Heart left ventricle (tissue), 16 donors: Measurements from ENCODE around the gene PLA2G6. TPM values are rescaled to one million over a fixed set of nuclear protein-coding genes. Genes with fewer than 3 reads are reported as not detected.
A peak's percentile ranks its signal among the peaks of the same experiment; 100 is the strongest.

Source experiments
- ATAC-seq, 4 donors: fragments of 200-7000 bp; cut with Tn5 transposase; one replicate each; pipeline ENCODE4 v1.9.1; 2020 to 2022; ENCODE audit warnings: moderate library complexity in 4 of 4, mild to moderate bottlenecking in 3 of 4, moderate number of reproducible peaks in 1 of 4
- DNase-seq, 5 donors: peaks; one replicate each; pipeline ENCODE4 v3.0.0-alpha.2; 2020
- H3K27ac ChIP-seq, 12 donors: fragments of 200-600 bp; sonication (generic) in 4 of 12; one replicate each; pipeline versions ENCODE4 v1.5.0 to v1.8.0; 2016 to 2022; ENCODE audit warnings: mild to moderate bottlenecking in 2 of 12
- H3K27me3 ChIP-seq, 9 donors: fragments of 200-600 bp; sonication (generic) in 2 of 9; one replicate each; pipeline versions ENCODE4 v1.5.1 to v1.8.0; 2016 to 2022; ENCODE audit warnings: mild to moderate bottlenecking in 3 of 9
- H3K36me3 ChIP-seq, 9 donors: fragments of 200-600 bp; sonication (generic) in 2 of 9; one replicate each; pipeline versions ENCODE4 v1.5.0 to v1.8.0; 2018 to 2022; ENCODE audit warnings: mild to moderate bottlenecking in 2 of 9
- H3K4me1 ChIP-seq, 12 donors: fragments of 200-600 bp; sonication (generic) in 4 of 12; one replicate each; pipeline versions ENCODE4 v1.5.0 to v1.8.0; 2016 to 2022; ENCODE audit warnings: mild to moderate bottlenecking in 3 of 12
- H3K4me3 ChIP-seq, 12 donors: fragments of 200-600 bp; sonication (generic) in 4 of 12; one replicate each; pipeline versions ENCODE4 v1.5.0 to v1.8.0; 2017 to 2022; ENCODE audit warnings: mild to moderate bottlenecking in 9 of 12, moderate library complexity in 4 of 12
- H3K9me3 ChIP-seq, 12 donors: fragments of 200-600 bp; sonication (generic) in 4 of 12; one replicate each; pipeline versions ENCODE4 v1.5.0 to v1.8.0; 2016 to 2022; ENCODE audit warnings: mild to moderate bottlenecking in 1 of 12
- POLR2A ChIP-seq, 2 donors: fragments of 450-650 bp; IDR thresholded peaks; one replicate each; pipeline ENCODE4 v1.6.1; 2017; ENCODE audit warnings: antibody characterized with exemption in 2 of 2, mild to moderate bottlenecking in 2 of 2, moderate library complexity in 2 of 2
- WGBS, 4 donors: extraction: QIAGEN DNeasy Blood & Tissue Kit in 2 of 4; methylation state at CpG; one replicate each; pipeline versions ENCODE4 v1.1.5 to v1.1.7; 2013 to 2018; 5-methylcytosine and 5-hydroxymethylcytosine counted together
- intact Hi-C, 10 donors: fragments of 100-400 bp; cut with DNase I; formaldehyde crosslinking; loops; one replicate each; pipeline versions ENCODE4 v1.11.1 to v1.14.2; 2022
- polyA plus RNA-seq, 2 donors: library from polyadenylated mRNA; stranded (reverse); fragments of 200-250 nt; gene quantifications; one replicate each; pipeline ENCODE4 v1.2.3, GENCODE V29; 2013
- total RNA-seq, 9 donors: library from RNA; depleted of rRNA in 2 of 9; stranded (reverse); fragments of >200 nt in 2 of 9; fragmentation: NEBNext Ultra II Directional in 3 of 9; extraction: Animal tissue kit (Norgen Biotek cat#: 25700) in 3 of 9; gene quantifications; one replicate each; pipeline versions ENCODE4 v1.1.0 to v1.2.4, GENCODE V29; 2016 to 2023
- TF ChIP-seq, protein P1 (sequence below), 12 donors: fragments of 200-600 bp; sonication (generic) in 4 of 12; IDR thresholded peaks; one replicate each; pipeline versions ENCODE4 v1.5.0 to v1.8.0; 2018 to 2022; ENCODE audit warnings: antibody characterized with exemption in 12 of 12, mild to moderate bottlenecking in 5 of 12
- donor health status: ischemic (EF 13 %, LVEDD 7.1; RV severe dilation, severe dysfunction).
- donor health status: healthy with polysubstance abuse.
- donor health status: DM: no; HTN: yes; CAD: no.
- donor health status: DM: no; HTN: no; CAD: no.
- donor health status: ischemic (EF 25% LVEDD 6.9; RV normal size, moderate dysfunction).
- donor health status: ischemic (EF 25% LVEDD 5.7; RV mildly dilated, moderate dysfunction).
- donor health status: healthy.
- donor health status: DM: yes; HTN: yes; CAD: no.
- donor health status: ischemic (EF 35%, LVEDD 5.7; RV mildly dilated, moderate dysfunction).
- donor health status: nonischemic (EF 11% LVEDD 7.7; RV severe dilation, severe dysfunction).
- donor health status: DM: yes; HTN: yes; CAD: no.
- donor health status: PGD.
- donor health status: ischemic (EF 29% LVEDD 5.4; RV normal size, mild dysfunction).
- donor health status: nonischemic (EF 23%, LVEDD 6.1; RV moderate dilation, normal function).

The PLA2G6 gene
- total and polyA plus RNA-seq, 11 donors = 4.9 to 17.9 (median 11.0) TPM

DNA sequence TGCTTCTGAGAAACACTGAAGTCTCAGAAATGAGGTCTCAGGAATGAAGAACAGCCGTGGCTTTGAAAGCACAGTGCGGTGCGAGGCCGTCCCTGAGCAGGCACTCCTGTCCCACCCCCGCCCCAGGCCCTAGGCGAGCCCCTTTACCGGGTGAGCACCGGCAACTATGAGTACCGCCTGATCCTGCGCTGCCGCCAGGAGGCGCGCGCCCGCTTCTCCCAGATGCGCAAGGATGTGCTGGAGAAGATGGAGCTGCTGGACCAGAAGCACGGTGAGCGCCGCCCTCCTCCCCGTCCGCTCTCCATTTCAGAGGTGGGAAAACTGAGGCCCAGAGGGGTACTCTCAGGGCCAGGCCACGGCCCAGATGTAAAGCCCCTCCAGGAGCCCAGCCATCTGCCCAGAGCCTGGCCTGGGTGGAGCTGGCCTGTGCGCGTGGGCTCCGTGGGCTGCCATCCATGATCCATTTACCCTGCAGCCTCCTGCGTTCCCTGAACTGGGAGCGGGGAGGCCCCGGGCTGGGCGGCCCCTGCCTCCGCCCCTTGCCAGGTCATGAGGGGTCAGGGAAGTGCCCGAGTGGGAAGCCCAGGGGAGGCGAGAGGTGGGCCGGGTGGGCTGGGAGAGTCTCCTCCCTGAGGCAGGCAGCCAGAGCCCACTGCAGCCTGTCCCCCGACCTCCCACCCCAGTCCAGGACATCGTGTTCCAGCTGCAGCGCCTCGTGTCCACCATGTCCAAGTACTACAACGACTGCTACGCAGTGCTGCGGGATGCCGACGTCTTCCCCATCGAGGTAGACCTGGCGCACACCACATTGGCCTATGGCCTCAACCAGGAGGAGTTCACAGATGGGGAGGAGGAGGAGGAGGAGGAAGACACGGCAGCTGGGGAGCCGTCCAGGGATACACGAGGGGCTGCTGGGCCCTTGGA, 107.2 kb downstream of the PLA2G6 start:
- no peaks in the 10 kb centered on the region for H3K9me3 ChIP-seq
- TF ChIP-seq POLR2A (IDR thresholded peaks at IDR 0.05) = no peak
- TF ChIP-seq, protein P1, sequence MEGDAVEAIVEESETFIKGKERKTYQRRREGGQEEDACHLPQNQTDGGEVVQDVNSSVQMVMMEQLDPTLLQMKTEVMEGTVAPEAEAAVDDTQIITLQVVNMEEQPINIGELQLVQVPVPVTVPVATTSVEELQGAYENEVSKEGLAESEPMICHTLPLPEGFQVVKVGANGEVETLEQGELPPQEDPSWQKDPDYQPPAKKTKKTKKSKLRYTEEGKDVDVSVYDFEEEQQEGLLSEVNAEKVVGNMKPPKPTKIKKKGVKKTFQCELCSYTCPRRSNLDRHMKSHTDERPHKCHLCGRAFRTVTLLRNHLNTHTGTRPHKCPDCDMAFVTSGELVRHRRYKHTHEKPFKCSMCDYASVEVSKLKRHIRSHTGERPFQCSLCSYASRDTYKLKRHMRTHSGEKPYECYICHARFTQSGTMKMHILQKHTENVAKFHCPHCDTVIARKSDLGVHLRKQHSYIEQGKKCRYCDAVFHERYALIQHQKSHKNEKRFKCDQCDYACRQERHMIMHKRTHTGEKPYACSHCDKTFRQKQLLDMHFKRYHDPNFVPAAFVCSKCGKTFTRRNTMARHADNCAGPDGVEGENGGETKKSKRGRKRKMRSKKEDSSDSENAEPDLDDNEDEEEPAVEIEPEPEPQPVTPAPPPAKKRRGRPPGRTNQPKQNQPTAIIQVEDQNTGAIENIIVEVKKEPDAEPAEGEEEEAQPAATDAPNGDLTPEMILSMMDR (IDR thresholded peaks at IDR 0.05) = peak in 6 of 12 donors; percentile 10 to 36 (median 29)
- peaks cover 0 to 42% (median 35%) of the 10 kb centered on the region in 9 donors for H3K36me3 ChIP-seq
- intact Hi-C loops = loop anchor here in 1 of 10 donors (10.0 kb wide), 1 partner anchor 250 kb away; no protein-coding TSS in a partner anchor
- no peak overlapping the region for H3K27ac ChIP-seq
- DNase-seq = peak in 1 of 5 donors; percentile 60
- 77 to 88% (median 81%) methylated on average over 21 to 47 of the region's 47 CpGs for WGBS, 4 donors
- H3K27me3 ChIP-seq = no peaks in the 10 kb centered on the region
- H3K4me3 ChIP-seq = no peak overlapping the region
- no peak for ATAC-seq
- peaks cover 0 to 18% (median 9%) of the 10 kb centered on the region in 12 donors for H3K4me1 ChIP-seq

DNA sequence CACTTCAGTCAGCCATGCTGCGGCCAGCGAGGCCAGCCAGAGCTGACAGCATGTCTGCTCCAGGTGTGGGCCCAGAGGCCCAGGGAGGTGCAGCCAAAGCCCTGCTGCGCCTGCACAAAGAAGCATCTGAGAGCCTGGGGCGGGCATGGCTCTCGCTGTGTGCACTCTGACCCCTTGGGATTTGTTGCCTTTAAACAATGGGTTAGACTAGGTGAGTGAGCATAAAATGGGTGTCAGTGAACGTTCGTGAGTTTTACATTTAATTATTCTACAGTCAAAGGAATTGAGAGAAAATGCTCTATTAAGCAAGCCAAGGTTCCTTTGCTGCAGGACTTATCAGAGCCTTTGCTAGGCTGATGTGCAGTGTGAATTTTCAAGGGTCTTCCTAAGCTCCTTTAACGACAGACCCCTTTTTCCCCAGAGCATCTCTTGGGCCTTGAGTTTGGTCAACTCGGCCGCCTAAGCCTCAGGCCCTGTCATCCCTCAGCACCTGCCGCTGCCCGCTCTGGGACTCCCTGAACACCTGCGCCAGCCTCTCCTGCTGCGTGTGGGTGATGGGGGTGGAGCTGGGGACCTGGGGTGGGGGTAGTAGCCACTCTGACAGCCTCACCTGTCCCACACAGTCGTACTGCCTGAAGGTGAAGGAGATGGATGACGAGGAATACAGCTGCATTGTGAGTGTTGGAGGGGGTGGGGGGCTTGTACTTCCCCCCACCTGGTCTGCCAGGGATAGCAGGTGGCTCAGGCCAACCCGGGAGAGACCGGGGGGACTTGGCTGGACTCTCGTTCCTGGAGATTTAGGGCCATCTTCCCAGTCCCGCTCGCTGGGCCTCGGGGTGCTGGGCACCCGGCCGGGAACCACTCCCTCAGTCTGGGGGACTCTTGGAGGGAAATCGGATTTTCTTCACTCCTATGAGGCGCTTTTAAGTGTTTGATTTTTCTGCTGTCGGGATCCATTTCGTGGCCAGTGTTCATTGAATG, 108.2 kb downstream of the PLA2G6 start:
- ATAC-seq (no peak), DNase-seq (peak in 2 of 5 donors; percentile 13 to 49)
- no peaks in the 10 kb centered on the region for H3K9me3 ChIP-seq
- peaks cover 0 to 45% (median 35%) of the 10 kb centered on the region in 9 donors for H3K36me3 ChIP-seq
- intact Hi-C loops = loop anchor here in 1 of 10 donors (10.0 kb wide), 1 partner anchor 251 kb away; no protein-coding TSS in a partner anchor
- no peak overlapping the region for H3K4me3 ChIP-seq
- H3K27ac ChIP-seq = no peak overlapping the region
- WGBS, 4 donors = 92 to 96% (median 94%) methylated on average over 28 of the region's 28 CpGs
- TF ChIP-seq, protein P1 (IDR thresholded peaks at IDR 0.05) = no peak
- TF ChIP-seq POLR2A (IDR thresholded peaks at IDR 0.05) = no peak
- H3K27me3 ChIP-seq = no peaks in the 10 kb centered on the region
- peaks cover 0 to 25% (median 17%) of the 10 kb centered on the region in 12 donors for H3K4me1 ChIP-seq

DNA sequence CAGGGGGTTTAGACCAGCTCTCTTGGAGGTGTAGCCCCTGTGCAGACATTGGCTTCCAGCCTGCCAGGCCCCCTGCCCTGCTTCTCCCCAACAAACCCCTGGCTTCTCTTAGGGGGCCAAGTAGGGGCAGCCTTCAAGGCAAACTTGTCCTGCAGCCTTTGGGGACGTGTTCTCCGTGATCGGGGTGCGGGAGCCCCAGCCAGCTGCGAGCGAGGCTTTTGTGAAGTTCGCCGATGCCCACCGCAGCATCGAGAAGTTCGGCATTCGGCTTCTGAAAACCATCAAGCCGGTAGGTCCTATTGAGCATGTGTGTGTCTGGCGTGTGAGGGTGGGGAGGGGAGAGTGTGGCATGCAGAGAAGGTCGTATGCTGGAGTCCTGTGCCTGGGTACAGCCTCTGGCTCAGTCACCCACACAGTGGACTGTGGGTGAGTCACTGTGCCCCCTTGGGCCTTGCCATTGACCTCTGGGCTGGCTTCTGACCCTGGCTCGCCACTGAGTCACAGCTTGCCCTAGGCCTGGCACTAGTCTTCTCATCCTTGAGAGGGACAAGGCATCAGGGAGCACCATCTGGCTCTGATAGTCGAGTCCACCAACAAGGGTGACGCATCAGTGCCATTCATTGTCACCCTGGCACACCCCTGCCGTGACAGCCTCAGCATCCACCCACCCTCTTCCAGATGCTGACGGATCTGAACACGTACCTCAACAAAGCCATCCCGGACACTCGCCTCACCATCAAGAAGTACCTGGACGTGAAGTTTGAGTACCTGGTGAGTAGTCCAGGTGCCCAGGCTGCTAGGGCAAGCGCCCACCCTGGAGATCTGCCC, 109.1 kb downstream of the PLA2G6 start:
- no peaks in the 10 kb centered on the region for H3K27me3 ChIP-seq
- WGBS, 4 donors = 95 to 97% (median 96%) methylated on average over 20 to 25 of the region's 25 CpGs
- no peak for ATAC-seq
- no peak for TF ChIP-seq POLR2A (IDR thresholded peaks at IDR 0.05)
- TF ChIP-seq, protein P1 (IDR thresholded peaks at IDR 0.05) = no peak
- H3K27ac ChIP-seq = no peak overlapping the region
- intact Hi-C loops = loop anchor here in 1 of 10 donors (10.0 kb wide), 1 partner anchor 252 kb away; no protein-coding TSS in a partner anchor
- peaks cover 0 to 53% (median 35%) of the 10 kb centered on the region in 9 donors for H3K36me3 ChIP-seq
- peaks cover 0 to 34% (median 25%) of the 10 kb centered on the region in 12 donors for H3K4me1 ChIP-seq
- H3K9me3 ChIP-seq = no peaks in the 10 kb centered on the region
- peak in 2 of 5 donors; percentile 20 to 37 for DNase-seq
- H3K4me3 ChIP-seq = no peak overlapping the region
